HG03280 (cell line): ENCODE data around the gene HDHD5.

Experiments used
- ATAC-seq: cut with Tn5 transposase; IDR thresholded peaks from one replicate; pipeline ENCODE4 v1.9.1; 2021; ENCODE audit warnings: mild to moderate bottlenecking, moderate library complexity; ENCODE audit not compliant: unreplicated experiment

The HDHD5 gene

DNA sequence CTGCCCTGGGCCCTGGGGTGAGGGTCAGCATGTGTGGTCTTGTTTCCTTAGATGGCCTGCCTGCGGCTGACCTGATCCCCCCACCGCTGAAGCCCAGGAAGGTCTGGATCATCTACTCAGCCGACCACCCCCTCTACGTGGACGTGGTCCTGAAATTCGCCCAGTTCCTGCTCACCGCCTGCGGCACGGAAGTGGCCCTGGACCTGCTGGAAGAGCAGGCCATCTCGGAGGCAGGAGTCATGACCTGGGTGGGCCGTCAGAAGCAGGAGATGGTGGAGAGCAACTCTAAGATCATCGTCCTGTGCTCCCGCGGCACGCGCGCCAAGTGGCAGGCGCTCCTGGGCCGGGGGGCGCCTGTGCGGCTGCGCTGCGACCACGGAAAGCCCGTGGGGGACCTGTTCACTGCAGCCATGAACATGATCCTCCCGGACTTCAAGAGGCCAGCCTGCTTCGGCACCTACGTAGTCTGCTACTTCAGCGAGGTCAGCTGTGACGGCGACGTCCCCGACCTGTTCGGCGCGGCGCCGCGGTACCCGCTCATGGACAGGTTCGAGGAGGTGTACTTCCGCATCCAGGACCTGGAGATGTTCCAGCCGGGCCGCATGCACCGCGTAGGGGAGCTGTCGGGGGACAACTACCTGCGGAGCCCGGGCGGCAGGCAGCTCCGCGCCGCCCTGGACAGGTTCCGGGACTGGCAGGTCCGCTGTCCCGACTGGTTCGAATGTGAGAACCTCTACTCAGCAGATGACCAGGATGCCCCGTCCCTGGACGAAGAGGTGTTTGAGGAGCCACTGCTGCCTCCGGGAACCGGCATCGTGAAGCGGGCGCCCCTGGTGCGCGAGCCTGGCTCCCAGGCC lies 50.6 kb downstream of the HDHD5 start:
- no peak for ATAC-seq

DNA sequence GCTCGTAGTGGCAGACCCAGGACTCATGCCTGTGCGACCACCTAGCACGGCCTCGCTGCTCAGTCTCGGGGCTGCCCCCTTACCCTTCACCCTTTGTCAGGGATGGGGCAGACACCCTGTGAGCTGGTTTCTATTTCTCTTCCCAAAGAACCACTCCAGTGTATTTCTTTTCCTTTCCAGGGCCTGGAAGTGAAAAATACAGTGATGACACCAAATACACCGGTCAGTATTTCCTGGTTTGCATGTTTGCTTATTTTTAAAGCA lies 51.6 kb downstream of the HDHD5 start:
- ATAC-seq = no peak

DNA sequence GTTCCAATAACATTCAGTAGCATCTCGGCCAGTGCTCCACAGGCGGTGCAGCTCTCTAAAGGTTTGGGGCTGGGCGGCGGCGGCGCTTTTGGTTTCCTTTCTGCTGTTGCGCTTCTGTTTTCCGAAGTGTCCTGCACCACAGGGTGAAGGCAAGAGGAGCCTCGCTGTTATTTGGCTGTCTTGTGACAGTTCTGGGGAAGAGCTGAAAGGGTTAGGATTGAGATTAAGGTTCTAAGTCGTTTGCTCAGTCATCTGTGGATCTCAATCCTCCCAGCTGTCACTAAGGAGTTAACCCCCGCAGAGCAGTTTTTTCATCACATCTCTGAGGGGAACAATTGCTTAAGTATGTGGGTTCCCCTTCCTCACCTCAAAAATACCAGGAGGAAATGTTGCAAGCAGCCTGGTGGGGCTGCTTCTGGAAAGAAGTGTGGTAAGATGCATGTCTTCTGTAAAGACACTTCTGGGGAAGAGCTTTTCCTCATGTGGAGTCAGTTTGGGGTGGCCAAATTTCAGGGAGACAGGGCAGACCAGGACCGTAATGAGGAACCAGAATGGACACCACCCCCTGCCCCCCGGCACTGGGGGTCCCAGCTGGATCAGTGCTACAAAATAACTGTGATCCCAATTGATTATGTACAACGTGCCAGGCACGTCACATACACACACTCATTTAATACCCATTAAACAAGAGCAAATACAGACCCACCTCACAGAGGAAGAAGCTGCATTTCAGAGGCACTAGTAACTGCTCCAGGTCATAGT lies 52.1 kb downstream of the HDHD5 start:
- ATAC-seq = no peak

DNA sequence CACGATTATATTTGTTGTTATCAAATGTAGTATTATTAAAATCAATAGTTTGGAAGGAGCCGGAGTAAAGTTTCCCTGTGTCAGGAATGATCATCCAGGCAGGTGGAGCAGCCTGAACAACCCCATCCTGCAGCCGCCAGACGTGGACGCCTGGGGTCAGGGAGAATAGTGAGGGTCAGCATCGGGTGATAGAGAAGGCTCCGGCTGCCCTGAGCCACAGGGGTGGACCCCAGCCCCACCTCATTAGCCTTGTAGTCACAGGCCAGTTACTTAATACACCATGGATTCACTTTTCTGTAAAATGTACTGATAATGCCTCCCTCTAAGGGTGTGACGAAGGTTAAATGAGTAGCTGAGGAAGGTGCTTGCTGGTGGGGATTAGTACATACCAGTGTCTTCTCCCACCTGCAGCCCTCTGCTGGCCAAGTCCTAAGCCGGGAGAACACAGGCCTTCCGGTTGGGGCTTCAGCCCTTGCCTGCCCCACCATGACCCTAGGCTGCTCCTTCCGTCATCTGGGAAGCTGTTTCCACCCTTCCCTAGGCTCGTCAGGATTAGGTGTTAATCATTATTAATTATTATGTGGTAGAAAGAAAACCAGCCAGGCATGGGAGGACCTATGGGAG lies 52.8 kb downstream of the HDHD5 start:
- no peak for ATAC-seq

DNA sequence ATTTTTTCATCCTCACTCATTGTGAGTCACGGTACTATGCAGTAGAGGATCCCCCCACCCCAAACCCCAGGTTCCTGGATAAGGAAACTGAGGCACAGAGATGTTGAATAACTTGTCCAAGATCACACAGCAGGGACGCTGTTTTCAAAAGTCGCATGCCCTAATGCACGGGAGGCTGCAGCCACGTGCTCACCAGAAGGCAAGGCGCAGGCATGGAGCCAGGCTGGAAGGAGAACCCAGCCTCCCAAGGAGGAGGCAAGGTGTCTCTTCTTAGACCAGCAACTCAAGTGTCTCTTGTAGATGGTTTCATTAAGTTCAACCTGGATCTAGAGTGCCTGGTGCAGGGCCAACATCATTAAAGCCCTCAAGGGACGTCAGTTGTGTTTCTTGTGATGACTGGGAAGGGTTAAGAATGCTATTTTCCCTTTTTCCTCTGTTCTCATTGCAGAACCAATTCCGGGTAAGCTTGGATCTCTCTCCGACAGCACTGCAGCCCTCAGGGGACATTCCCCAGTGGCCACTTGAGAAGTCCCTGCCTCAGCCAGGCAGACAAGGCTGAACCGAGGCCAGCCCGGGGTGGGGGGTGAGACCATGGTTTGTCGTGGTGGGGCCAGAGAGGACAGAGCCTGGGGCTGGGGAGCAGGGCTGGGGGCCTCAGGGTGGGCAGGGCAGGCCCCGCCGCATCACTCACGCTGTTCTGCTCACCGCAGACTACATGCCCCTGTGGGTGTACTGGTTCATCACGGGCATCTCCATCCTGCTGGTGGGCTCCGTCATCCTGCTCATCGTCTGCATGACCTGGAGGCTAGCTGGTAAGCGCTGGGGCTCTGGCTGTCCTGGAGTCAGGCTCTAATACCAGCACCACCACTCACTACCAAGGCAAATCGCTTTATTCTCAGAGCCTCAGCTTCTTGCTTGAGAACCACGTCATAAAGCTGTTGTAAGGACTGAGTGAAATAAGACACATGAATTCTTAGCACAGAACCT lies 53.6 kb downstream of the HDHD5 start:
- no peak for ATAC-seq

DNA sequence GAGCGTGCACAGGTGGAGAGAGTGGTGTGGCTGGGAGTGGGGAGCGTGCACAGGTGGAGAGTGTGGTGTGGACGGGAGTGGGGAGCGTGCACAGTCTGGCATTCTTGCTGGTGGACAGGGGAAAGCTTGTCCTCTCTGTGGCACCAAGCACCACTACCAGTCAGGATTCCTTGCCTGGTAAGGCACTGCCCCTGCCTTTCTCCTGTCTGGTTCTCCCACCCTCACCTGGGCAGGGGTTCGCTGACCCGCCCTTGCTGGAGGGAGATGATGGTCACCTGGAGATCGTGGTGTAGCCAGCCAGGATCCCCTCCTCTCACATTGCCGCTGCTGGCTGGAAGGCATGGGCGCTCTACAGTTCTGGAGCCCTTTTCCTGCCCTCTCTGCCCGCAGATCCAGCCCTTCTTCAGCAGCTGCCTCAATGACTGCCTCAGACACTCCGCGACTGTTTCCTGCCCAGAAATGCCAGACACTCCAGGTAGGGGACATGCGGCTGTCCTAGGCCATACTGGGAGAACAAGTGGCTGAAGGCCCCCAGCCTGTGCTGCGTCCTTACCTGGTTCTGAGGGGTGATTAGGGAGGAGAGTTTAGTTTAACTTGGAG lies 54.6 kb downstream of the HDHD5 start:
- ATAC-seq = no peak

DNA sequence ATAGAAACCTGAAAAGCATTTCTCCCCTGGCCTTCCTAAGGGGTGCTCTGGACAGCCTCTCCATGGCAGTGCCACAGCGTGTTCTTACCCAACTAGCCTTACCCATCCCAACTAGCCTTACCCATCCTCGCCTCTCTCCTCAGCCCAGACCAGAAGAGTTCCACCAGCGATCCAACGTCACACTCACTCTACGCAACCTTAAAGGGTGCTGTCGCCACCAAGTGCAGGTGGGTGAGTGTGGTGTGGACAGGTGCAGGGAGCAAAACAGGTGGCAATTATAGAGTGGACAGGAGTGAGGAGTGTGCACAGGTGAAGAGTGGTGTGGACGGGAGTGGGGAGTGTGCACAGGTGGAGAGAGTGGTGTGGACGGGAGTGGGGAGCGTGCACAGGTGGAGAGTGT lies 55.7 kb downstream of the HDHD5 start:
- ATAC-seq = no peak

DNA sequence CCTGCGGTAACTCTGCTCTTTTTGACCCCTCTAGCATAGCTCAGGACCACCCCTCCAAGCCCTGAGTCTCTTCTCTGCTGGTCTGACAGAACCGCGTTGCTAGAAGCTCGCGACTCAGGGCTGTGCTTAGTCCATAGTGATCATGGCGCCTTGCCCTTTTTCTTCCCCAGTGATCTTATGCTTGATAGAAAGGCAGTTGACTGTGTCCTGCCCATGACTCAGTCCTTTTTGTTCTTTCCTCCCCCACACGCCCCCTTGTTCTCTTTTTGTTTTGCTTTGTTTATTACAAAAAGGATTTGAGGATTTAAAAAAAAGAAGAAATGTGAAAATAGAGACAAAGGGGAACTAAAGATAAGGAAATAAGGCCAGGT lies 56.8 kb downstream of the HDHD5 start:
- ATAC-seq = no peak

DNA sequence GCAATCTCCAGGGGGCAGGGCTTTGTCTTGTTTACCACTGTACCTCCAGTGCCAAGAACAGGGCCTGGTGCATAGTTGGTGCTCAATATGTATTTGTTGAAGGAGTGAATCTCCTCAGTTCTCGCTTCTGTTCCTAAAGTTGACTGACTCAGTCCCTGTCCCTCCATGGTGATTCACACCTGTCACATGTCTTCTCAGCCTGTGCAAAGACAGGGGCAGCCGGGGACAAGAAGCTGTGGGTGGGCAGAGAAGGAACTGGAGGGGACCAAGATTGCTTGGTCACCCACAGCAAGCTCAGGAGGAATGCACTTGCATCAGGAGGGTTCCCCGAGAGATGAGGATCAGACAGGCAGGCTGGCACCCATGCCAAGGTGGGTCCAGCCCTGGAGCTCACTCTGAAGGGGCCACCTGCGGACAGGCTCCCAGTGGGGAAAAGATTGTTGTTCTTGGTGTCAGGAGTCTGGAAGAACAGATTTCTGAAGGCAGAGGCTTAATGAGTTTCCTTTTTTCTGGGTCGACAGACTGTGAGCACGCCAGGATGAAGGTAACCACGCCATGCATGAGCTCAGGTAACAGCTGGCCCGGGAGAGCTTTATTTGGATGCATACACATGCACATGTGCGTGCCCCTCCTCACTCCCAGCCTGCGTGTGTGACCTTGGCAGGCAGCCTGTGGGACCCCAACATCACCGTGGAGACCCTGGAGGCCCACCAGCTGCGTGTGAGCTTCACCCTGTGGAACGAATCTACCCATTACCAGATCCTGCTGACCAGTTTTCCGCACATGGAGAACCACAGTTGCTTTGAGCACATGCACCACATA lies 57.4 kb downstream of the HDHD5 start:
- no peak for ATAC-seq

DNA sequence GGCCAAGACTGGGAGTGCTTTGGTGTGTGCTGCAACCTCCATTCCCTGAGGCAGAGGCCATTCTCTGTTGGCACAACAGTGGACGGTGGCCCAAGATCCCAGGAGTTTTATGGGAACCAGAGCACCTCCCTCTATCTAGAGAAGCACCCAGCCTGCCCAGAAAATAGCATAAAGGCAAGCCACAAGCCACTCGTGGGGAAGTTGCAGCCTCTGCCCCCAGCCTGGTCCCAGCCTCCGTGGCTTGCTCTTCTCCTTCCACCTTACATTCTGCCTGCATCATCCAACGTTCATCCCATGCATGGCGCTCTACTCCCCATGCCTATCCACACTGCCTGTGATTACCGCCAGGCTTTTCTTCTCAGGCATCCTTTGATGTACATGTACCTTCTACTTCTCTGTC lies 58.5 kb downstream of the HDHD5 start:
- ATAC-seq = no peak

DNA sequence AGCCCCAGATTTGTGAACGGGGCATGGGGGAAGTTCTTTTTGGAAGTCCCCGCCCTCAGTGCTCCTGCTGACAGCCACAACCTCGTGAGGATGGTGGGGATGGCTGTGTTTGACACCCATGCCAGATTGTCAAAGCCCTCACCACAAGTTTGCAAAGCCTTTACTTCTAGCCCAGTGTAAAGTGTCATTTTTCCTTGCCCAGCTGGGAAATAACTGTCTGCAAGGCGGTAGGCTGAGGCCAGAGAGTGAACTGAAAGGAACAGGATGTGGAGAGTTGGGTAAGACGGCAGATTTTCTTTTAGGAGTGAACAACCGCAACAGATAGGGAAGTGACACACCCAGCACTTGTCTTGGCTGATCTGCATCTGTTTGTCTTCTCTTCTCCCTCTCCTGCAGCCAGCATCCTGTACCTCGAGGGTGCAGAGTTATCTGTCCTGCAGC lies 60.7 kb downstream of the HDHD5 start:
- ATAC-seq = no peak

DNA sequence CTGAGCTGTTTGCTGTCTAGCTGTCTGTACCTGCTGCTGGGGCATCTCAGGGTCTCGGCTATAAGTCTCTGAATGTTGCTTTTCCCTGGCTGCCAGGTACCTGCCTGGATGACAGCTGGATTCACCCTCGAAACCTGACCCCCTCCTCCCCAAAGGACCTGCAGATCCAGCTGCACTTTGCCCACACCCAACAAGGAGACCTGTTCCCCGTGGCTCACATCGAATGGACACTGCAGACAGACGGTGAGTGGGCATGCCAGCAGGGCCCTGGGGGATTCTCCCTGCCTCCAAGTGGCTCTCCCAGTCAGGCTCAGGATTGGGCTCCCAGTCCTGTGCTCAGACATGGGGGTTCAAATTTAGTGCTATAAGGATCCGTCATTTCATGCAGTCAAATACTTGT lies 61.4 kb downstream of the HDHD5 start:
- ATAC-seq = no peak

DNA sequence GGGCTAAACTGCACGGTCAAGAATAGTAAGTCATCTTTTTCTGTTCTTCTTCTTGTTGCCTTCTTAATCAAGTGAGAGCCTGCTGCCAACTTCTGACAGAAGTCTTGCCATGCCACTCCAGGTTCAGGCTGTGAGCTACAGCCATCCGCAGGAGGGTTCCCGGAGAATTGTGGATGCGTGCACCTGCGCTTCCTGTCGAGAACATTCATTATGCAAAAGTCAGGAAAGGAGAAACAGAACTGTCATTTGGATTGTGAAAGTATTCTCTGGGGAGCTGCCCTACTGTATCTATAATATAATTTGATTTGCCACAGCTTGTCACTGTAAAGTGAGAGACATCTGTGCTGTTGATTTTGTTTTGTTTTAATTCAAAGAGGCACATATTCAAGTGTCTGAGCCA lies 62.0 kb downstream of the HDHD5 start:
- no peak for ATAC-seq

DNA sequence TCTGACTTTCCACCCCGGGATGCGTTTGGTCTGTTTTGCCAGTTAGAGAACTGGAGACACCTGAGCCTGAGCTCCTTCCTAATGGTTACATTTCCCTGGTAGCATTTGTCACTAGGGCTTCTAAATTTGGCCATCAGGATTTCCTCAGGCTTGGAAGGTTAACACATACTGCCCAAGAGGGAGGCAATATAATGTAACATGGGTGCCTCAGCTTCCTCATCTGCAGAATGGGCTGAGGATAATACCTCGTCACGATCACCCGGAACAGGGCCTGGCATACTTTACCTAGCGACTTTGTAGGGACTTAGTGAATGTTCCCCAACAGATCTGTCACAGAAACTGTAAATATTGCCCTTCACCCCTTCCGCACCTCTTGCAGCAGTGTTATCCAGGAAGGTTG lies 63.0 kb downstream of the HDHD5 start:
- no peak for ATAC-seq

DNA sequence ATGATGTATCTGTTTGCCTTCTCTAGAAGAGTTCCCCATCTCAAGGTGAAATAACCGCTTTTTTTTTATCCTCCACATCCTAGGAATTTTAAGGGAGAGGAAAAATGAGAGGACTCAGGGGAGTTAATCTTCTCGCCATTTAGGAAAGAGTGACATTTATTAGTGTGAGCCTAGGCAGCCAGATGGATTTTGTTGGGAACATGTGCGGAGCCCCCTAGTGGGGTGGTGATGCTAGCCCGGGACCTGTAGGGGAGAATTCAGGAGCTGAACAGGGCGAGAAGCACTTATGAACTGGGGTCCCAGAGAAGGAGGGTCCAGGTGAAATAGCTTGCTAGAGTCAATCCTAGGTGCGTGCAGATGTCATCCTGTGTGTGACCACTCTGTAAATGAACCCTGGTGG lies 63.5 kb downstream of the HDHD5 start:
- no peak for ATAC-seq

DNA sequence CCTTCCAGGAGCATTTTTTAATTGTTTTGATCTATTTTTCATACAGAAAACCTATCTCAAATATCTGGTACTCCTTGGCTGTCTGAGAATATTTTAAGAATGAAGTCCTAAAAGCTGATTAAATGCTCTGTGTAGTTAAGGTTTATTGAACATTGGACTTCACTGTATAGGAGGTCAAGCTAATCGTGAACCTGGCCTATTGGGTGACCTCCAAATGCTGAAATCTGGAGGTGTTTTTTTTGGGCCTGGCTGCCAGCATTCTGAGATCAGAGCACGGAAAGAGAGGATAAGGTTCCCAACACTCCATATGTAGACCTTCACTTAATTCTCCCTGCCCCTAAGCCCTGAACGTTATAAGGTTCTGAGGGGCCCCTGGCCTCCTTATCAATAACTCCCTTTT lies 66.0 kb downstream of the HDHD5 start:
- no peak for ATAC-seq

DNA sequence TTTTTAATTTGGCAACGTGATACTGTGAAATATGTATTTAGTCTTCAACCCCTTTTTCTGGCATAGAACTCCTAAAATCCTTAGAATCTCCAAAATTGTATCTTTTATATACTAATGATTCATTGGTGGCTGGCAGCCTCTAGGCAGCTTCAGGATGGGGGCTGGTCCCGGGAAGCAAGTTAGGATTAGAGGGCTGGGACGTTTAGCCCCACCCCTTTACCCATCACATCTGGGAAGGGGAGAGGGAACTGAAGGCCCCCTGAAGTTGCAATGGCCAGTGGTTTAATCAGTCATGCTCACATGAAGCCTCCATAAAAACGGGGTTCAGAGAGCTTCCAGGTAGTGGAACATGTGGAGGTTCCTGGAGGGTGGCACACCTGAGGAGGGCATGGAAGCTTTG lies 67.2 kb downstream of the HDHD5 start:
- ATAC-seq = no peak

DNA sequence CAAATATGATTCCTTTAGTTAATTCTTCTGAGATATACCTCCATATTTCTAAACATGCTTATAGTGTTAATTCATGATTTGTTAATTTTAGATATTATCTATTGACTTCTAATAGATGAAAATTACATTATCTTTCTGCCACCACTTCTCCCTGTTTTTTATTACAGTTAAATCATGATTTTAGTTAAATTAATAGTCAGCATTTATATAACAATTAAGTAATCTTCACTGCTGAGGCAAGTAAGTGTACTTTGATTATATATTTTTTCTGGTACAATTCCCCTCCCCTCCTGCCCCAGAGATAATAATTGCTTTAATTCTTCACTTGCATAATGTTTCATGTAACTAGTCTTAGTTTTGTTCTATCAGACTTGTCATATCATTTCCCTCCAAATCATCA lies 68.5 kb downstream of the HDHD5 start:
- no peak for ATAC-seq
